HG03439 (cell line): Measurements from ENCODE around the gene FGF12.

Experiments
- ATAC-seq: cut with Tn5 transposase; IDR thresholded peaks from one replicate; pipeline ENCODE4 v1.9.1; 2021; ENCODE audit warnings: mild to moderate bottlenecking, moderate library complexity; ENCODE audit not compliant: unreplicated experiment

FGF12 gene

GRCh38 chr3:192212979-192213378 is 514.4 kb downstream of the FGF12 start:
- ATAC-seq = no peak

GRCh38 chr3:192212335-192212734 is 515.0 kb downstream of the FGF12 start:
- peak; percentile 73 for ATAC-seq

- no peak for ATAC-seq
Measured at GRCh38 chr3:192207651-192208050, 519.7 kb downstream of the FGF12 start.

- ATAC-seq = no peak
Measured at GRCh38 chr3:192207239-192207638, 520.1 kb downstream of the FGF12 start.

- no peak for ATAC-seq
Measured at GRCh38 chr3:192194085-192194484, 533.3 kb downstream of the FGF12 start.

- ATAC-seq = peak; percentile 78
Measured at GRCh38 chr3:192188218-192188835, 539.0 kb downstream of the FGF12 start.

- no peak for ATAC-seq
Measured at GRCh38 chr3:192187485-192188051, 539.8 kb downstream of the FGF12 start.

GRCh38 chr3:192186498-192186897 is 540.8 kb downstream of the FGF12 start:
- no peak for ATAC-seq

GRCh38 chr3:192186045-192186444 is 541.3 kb downstream of the FGF12 start:
- no peak for ATAC-seq

GRCh38 chr3:192183109-192183508 is 544.2 kb downstream of the FGF12 start:
- ATAC-seq = no peak

GRCh38 chr3:192181151-192181550 is 546.2 kb downstream of the FGF12 start:
- ATAC-seq = no peak

- ATAC-seq = no peak
Measured at GRCh38 chr3:192177383-192177782, 550.0 kb downstream of the FGF12 start.

GRCh38 chr3:192174283-192174682 is 553.1 kb downstream of the FGF12 start:
- ATAC-seq = no peak

- no peak for ATAC-seq
Measured at GRCh38 chr3:192171213-192171612, 556.1 kb downstream of the FGF12 start.

GRCh38 chr3:192170659-192171058 is 556.7 kb downstream of the FGF12 start:
- ATAC-seq = no peak

- no peak for ATAC-seq
Measured at GRCh38 chr3:192170031-192170430, 557.3 kb downstream of the FGF12 start.

GRCh38 chr3:192169332-192169915 is 557.9 kb downstream of the FGF12 start:
- no peak for ATAC-seq

- ATAC-seq = no peak
Measured at GRCh38 chr3:192168202-192168601, 559.1 kb downstream of the FGF12 start.

- ATAC-seq = no peak
Measured at GRCh38 chr3:192165552-192165951, 561.8 kb downstream of the FGF12 start.

GRCh38 chr3:192161661-192162060 is 565.7 kb downstream of the FGF12 start:
- no peak for ATAC-seq

GRCh38 chr3:192156382-192156781 is 571.0 kb downstream of the FGF12 start:
- no peak for ATAC-seq

GRCh38 chr3:192155194-192155593 is 572.1 kb downstream of the FGF12 start:
- no peak for ATAC-seq

- ATAC-seq = no peak
Measured at GRCh38 chr3:192133271-192133670, 594.1 kb downstream of the FGF12 start.
